ENCODE measurements around the gene AP2A2. TPM values are rescaled to one million over a fixed set of nuclear protein-coding genes. Genes with fewer than 3 reads are reported as not detected.
"Not testable (repeated sequence)": the region's sequence is repeated elsewhere in the genome, so short reads cannot be mapped to it uniquely, and the experiment has no call there.

The AP2A2 gene
- total RNA-seq, 1 donor from 2014 or later = 17.7 TPM

DNA sequence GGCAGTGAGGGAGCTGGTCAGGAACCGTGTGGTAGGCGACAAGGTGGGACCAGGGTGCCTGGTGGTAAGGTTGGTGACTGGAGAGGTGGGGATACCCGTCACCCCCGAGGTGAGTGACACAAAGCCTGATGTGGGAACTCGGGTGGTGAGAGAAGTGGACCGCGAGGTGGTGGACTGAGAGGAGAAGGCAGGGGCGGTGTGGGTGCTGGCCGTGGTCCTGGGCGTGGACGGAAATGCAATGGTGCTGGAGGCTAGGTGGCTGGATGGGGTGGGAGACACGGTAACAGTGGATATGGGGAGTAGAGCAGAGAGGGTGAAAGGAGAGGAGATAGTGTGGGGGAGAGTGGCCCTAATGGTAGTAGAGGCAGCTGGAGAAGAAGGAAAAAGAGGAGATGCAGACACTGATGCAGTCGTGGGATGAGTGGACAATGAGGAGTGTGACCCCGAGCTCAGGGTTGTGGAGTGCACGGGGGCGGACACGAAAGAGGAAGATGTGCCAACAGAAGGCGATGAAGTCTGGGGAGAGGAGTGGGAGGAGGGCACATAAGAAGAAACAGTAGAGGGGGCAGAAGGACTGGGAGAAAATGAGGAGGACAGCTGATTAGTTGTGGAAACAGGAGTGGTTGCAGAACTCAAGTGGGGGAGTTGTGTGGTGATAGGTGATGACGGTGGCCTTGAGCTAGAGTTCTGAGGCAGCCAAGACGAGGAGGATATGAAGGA, 90.3 kb downstream of the AP2A2 start:
- no peaks in the 10 kb centered on the region for H3K9me3 ChIP-seq (ENCODE audit: control insufficient read depth in 3 of 3, low read length in 3 of 3)
- H3K4me3 ChIP-seq (ENCODE audit: low read length in 3 of 3) = no peak overlapping the region
- H3K9ac ChIP-seq (ENCODE audit: low read depth in 1 of 3, low read length in 3 of 3) = no peak overlapping the region
- H3K36me3 ChIP-seq (ENCODE audit: control insufficient read depth in 3 of 3, insufficient read depth in 3 of 3, low read length in 3 of 3) = peaks cover 14 to 18% (median 16%) of the 10 kb centered on the region in 3 donors
- H3K27ac ChIP-seq (ENCODE audit: low read depth, low read length) = no peak overlapping the region
- peaks cover 0 to 15% (median 7%) of the 10 kb centered on the region in 3 donors for H3K4me1 ChIP-seq (ENCODE audit: control insufficient read depth in 3 of 3, insufficient read depth in 3 of 3, low read length in 3 of 3)
- no peaks in the 10 kb centered on the region for H3K27me3 ChIP-seq (ENCODE audit: control insufficient read depth in 3 of 3, insufficient read depth in 3 of 3, low read length in 3 of 3)

- not testable (repeated sequence) for H3K4me3 ChIP-seq (ENCODE audit: low read length in 3 of 3); H3K9me3 ChIP-seq (ENCODE audit: control insufficient read depth in 3 of 3, low read length in 3 of 3); H3K27me3 ChIP-seq (ENCODE audit: control insufficient read depth in 3 of 3, insufficient read depth in 3 of 3, low read length in 3 of 3); H3K27ac ChIP-seq (ENCODE audit: low read depth, low read length); H3K9ac ChIP-seq (ENCODE audit: low read depth in 1 of 3, low read length in 3 of 3)
- H3K36me3 ChIP-seq (ENCODE audit: control insufficient read depth in 3 of 3, insufficient read depth in 3 of 3, low read length in 3 of 3) = peaks cover 8 to 11% (median 9%) of the 10 kb centered on the region in 3 donors
- peaks cover 0 to 15% (median 7%) of the 10 kb centered on the region in 3 donors for H3K4me1 ChIP-seq (ENCODE audit: control insufficient read depth in 3 of 3, insufficient read depth in 3 of 3, low read length in 3 of 3)
Observed at GRCh38 chr11:1016610-1017126, 91.0 kb downstream of the AP2A2 start.

DNA sequence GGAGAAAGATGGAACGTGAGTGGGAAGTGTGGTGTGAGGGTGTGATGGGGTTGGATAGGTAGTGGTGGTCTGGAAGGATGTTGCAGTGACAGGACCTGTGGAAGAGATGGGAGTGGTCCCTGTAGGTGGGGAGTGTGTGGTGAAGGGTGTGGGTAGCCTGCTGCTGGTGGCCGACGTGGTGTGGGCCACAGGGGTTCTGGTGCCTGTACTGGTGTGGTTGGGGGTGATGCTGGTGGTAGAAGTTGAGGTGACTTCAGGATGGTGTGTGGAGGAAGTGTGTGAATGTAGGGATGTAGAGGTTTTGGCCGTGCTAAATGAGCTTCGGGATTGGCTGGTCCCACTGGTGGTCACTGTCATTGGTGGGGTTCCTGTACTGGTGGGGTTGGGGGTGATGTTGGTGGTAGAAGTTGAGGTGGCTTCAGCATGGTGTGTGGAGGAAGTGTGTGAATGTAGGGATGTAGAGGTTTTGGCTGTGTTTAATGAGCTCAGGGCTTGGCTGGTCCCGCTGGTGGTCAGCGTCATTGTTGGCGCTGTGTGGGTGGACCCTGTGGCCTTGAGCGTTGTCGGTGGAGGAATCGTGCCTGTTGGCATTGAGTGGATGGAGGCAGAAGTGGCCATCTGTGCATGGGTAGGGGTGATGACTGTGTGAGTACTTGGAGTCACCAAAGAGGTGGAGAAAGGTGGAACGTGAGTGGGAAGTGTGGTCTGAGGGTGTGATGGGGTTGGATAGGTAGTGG, 91.8 kb downstream of the AP2A2 start:
- H3K27me3 ChIP-seq (ENCODE audit: control insufficient read depth in 3 of 3, insufficient read depth in 3 of 3, low read length in 3 of 3) = no peaks in the 10 kb centered on the region
- H3K4me1 ChIP-seq (ENCODE audit: control insufficient read depth in 3 of 3, insufficient read depth in 3 of 3, low read length in 3 of 3) = peaks cover 0 to 15% (median 7%) of the 10 kb centered on the region in 3 donors
- H3K36me3 ChIP-seq (ENCODE audit: control insufficient read depth in 3 of 3, insufficient read depth in 3 of 3, low read length in 3 of 3) = peaks cover 2 to 7% (median 4%) of the 10 kb centered on the region in 3 donors

DNA sequence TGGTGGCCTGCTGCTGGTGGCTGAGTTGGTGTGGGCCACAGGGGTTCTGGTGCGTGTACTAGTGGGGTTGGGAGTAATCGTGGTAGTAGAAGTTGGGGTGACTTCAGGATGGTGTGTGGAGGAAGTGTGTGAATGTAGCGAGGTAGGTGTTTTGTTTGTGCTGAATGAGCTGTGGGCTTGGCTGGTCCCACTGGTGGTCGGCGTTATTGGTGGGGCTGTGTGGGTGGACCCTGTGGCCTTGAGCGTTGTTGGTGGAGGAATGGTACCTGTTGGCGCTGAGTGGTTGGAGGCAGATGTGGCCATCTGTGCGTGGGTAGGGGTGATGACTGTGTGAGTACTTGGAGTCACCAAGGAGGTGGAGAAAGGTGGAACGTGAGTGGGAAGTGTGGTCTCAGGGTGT, 92.4 kb downstream of the AP2A2 start:
- H3K4me3 ChIP-seq (ENCODE audit: low read length in 3 of 3) = no peak overlapping the region
- H3K36me3 ChIP-seq (ENCODE audit: control insufficient read depth in 3 of 3, insufficient read depth in 3 of 3, low read length in 3 of 3) = peaks cover 2 to 7% (median 6%) of the 10 kb centered on the region in 3 donors
- H3K27me3 ChIP-seq (ENCODE audit: control insufficient read depth in 3 of 3, insufficient read depth in 3 of 3, low read length in 3 of 3) = no peaks in the 10 kb centered on the region
- peaks cover 0 to 15% (median 7%) of the 10 kb centered on the region in 3 donors for H3K4me1 ChIP-seq (ENCODE audit: control insufficient read depth in 3 of 3, insufficient read depth in 3 of 3, low read length in 3 of 3)
- no peak overlapping the region for H3K27ac ChIP-seq (ENCODE audit: low read depth, low read length)
- no peak overlapping the region for H3K9ac ChIP-seq (ENCODE audit: low read depth in 1 of 3, low read length in 3 of 3)
- H3K9me3 ChIP-seq (ENCODE audit: control insufficient read depth in 3 of 3, low read length in 3 of 3) = no peaks in the 10 kb centered on the region

More for the DNA sequence above, 91.8 kb downstream of the AP2A2 start:
- Histone ChIP-seq H3K27ac (ENCODE audit: low read depth, low read length) (no peak overlapping the region), H3K9ac (ENCODE audit: low read depth in 1 of 3, low read length in 3 of 3) (no peak overlapping the region), H3K4me3 (ENCODE audit: low read length in 3 of 3) (no peak overlapping the region), H3K9me3 (ENCODE audit: control insufficient read depth in 3 of 3, low read length in 3 of 3) (no peaks in the 10 kb centered on the region)

GRCh38 chr11:1019321-1019910, 93.7 kb downstream of the AP2A2 start:
- no peak overlapping the region for H3K27ac ChIP-seq (ENCODE audit: low read depth, low read length)
- H3K4me3 ChIP-seq (ENCODE audit: low read length in 3 of 3) = no peak overlapping the region
- H3K36me3 ChIP-seq (ENCODE audit: control insufficient read depth in 3 of 3, insufficient read depth in 3 of 3, low read length in 3 of 3) = peaks cover 2 to 5% (median 2%) of the 10 kb centered on the region in 3 donors
- peaks cover 0 to 15% (median 7%) of the 10 kb centered on the region in 3 donors for H3K4me1 ChIP-seq (ENCODE audit: control insufficient read depth in 3 of 3, insufficient read depth in 3 of 3, low read length in 3 of 3)
- H3K27me3 ChIP-seq (ENCODE audit: control insufficient read depth in 3 of 3, insufficient read depth in 3 of 3, low read length in 3 of 3) = no peaks in the 10 kb centered on the region
- no peaks in the 10 kb centered on the region for H3K9me3 ChIP-seq (ENCODE audit: control insufficient read depth in 3 of 3, low read length in 3 of 3)
- H3K9ac ChIP-seq (ENCODE audit: low read depth in 1 of 3, low read length in 3 of 3) = no peak overlapping the region

DNA sequence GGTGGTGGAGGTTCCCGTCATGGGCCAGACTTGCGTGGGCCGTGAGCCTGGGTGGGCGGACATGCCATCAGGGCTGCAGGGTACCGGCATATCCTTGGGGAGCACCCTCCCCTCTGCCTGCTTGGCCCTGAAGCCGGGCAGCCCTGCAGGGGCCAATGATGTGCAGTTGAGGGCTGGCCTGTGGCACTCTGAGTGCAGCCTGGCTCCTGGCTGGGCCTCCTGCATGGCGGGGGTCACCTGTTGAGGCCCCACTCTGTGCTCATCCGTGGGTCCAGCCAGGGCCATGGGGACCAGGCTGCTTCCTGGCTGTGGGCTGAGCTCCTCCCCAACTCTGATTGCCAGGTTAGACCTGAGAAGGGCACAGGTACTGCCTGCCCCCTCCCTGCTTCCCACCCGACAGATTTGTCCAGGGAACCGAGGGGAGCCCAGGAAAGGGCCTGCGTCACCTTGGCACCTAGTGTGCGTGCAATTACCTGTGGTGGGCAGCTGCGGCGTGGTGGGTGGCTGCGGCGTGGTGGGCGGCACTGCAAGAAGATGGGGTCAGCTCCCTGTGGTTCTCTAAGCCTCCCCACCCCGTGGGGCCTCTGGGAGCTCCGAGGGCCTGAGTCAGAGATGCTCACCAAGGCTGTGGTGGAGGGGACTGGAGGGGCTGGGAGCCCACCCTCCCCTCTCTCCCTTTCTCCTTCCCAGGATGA, 94.7 kb downstream of the AP2A2 start:
- H3K36me3 ChIP-seq (ENCODE audit: control insufficient read depth in 3 of 3, insufficient read depth in 3 of 3, low read length in 3 of 3) = peaks cover 2 to 3% (median 2%) of the 10 kb centered on the region in 3 donors
- H3K4me1 ChIP-seq (ENCODE audit: control insufficient read depth in 3 of 3, insufficient read depth in 3 of 3, low read length in 3 of 3) = peaks cover 0 to 7% (median 0%) of the 10 kb centered on the region in 3 donors
- no peak overlapping the region for H3K27ac ChIP-seq (ENCODE audit: low read depth, low read length)
- no peak overlapping the region for H3K9ac ChIP-seq (ENCODE audit: low read depth in 1 of 3, low read length in 3 of 3)
- no peaks in the 10 kb centered on the region for H3K27me3 ChIP-seq (ENCODE audit: control insufficient read depth in 3 of 3, insufficient read depth in 3 of 3, low read length in 3 of 3)
- no peak overlapping the region for H3K4me3 ChIP-seq (ENCODE audit: low read length in 3 of 3)
- no peaks in the 10 kb centered on the region for H3K9me3 ChIP-seq (ENCODE audit: control insufficient read depth in 3 of 3, low read length in 3 of 3)

DNA sequence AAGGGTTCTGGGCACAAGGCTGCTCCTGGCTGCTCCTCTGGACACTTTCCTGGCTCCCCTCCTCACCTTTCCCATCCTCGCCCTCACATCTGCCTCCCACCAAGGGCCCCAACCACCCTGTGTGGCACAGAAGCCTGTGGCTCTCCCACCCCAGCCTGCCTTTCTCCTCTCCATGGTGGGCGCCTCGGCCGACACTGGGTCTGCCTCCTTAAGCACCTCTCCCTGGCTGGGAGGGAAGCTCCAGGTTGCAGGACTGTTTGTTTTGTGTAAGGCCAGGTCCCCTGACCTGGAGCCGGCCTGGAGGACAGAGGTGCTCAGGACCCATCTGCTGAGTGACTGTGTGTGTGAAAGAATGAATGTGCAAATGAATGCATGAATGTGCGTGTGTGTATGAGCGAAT, 96.7 kb downstream of the AP2A2 start:
- H3K27ac ChIP-seq (ENCODE audit: low read depth, low read length) = no peak overlapping the region
- H3K4me1 ChIP-seq (ENCODE audit: control insufficient read depth in 3 of 3, insufficient read depth in 3 of 3, low read length in 3 of 3) = peaks cover 0 to 3% (median 0%) of the 10 kb centered on the region in 3 donors
- no peak overlapping the region for H3K9ac ChIP-seq (ENCODE audit: low read depth in 1 of 3, low read length in 3 of 3)

GRCh38 chr11:1022908-1023810, 97.5 kb downstream of the AP2A2 start:
- Histone ChIP-seq H3K9ac (ENCODE audit: low read depth in 1 of 3, low read length in 3 of 3) (no peak overlapping the region), H3K27me3 (ENCODE audit: control insufficient read depth in 3 of 3, insufficient read depth in 3 of 3, low read length in 3 of 3) (peaks cover 0 to under 1% (median 0%) of the 10 kb centered on the region in 3 donors), H3K27ac (ENCODE audit: low read depth, low read length) (no peak overlapping the region), H3K36me3 (ENCODE audit: control insufficient read depth in 3 of 3, insufficient read depth in 3 of 3, low read length in 3 of 3) (peaks cover 0 to 2% (median 0%) of the 10 kb centered on the region in 3 donors), H3K4me1 (ENCODE audit: control insufficient read depth in 3 of 3, insufficient read depth in 3 of 3, low read length in 3 of 3) (no peaks in the 10 kb centered on the region), H3K9me3 (ENCODE audit: control insufficient read depth in 3 of 3, low read length in 3 of 3) (no peaks in the 10 kb centered on the region), H3K4me3 (ENCODE audit: low read length in 3 of 3) (no peak overlapping the region)

More for the DNA sequence above, 96.7 kb downstream of the AP2A2 start:
- Histone ChIP-seq H3K36me3 (ENCODE audit: control insufficient read depth in 3 of 3, insufficient read depth in 3 of 3, low read length in 3 of 3) (peaks cover 2 to 3% (median 2%) of the 10 kb centered on the region in 3 donors), H3K4me3 (ENCODE audit: low read length in 3 of 3) (no peak overlapping the region), H3K9me3 (ENCODE audit: control insufficient read depth in 3 of 3, low read length in 3 of 3) (no peaks in the 10 kb centered on the region), H3K27me3 (ENCODE audit: control insufficient read depth in 3 of 3, insufficient read depth in 3 of 3, low read length in 3 of 3) (no peaks in the 10 kb centered on the region)
